A549 (cell line): Measurements from ENCODE around the gene RHBDL1.

Experiments used
- KDM1A ChIP-seq: fragments of 200-600 bp; sonication (generic); IDR thresholded peaks from 2 replicates; pipeline ENCODE4 v1.6.1; 2016; ENCODE audit warnings: low read depth, mild to moderate bottlenecking
- POLR2A ChIP-seq: IDR thresholded peaks from 2 replicates; pipeline ENCODE4 v1.6.1; 2012; ENCODE audit warnings: mild to moderate bottlenecking, low read length
- RAD21 ChIP-seq, 2 experiments: fragments of >200 bp in 1 of 2; sonication (Bioruptor Twin) in 1 of 2; formaldehyde crosslinking in 1 of 2; IDR thresholded peaks in 1 of 2; conservative IDR thresholded peaks in 1 of 2; 2 replicates in 1 of 2; 3 replicates in 1 of 2; pipeline ENCODE4 v1.6.1; 2012 to 2018; ENCODE audit warnings: inconsistent platforms in 1 of 2
- REST ChIP-seq: fragments of 200-600 bp; sonication (generic); IDR thresholded peaks from 2 replicates; pipeline ENCODE4 v1.6.1; 2016; ENCODE audit warnings: antibody characterized with exemption, mild to moderate bottlenecking, moderate library complexity
- SMC3 ChIP-seq: fragments of >200 bp; sonication (Bioruptor Twin); formaldehyde crosslinking; IDR thresholded peaks from 3 replicates; pipeline ENCODE4 v1.6.1; 2018; ENCODE audit warnings: inconsistent platforms
- ZNF302 ChIP-seq: fragments of 250-450 bp; sonication (Bioruptor Pico); IDR thresholded peaks from 2 replicates; pipeline ENCODE4 v1.9.0; 2021; ENCODE audit warnings: inconsistent platforms, mild to moderate bottlenecking, moderate library complexity

GRCh38 chr16:692356-693108 lies 17.1 kb downstream of the RHBDL1 start:
- TF ChIP-seq RAD21 (conservative IDR thresholded peaks at IDR 0.05 in 1 of 2, IDR thresholded peaks at IDR 0.05 in 1 of 2) (no peak), REST (no peak), KDM1A (no peak), POLR2A (no peak), SMC3 (no peak), ZNF302 (CRISPR knock-in tag) (no peak)
